Osteocyte (in vitro differentiated cells): Measurements from ENCODE around the gene OTX2. TPM values are rescaled to one million over a fixed set of nuclear protein-coding genes. Genes with fewer than 3 reads are reported as not detected.

Experiments
- DNase-seq: peaks from one replicate; pipeline ENCODE4 v3.0.0; 2021; ENCODE audit warnings: mixed read lengths; ENCODE audit not compliant: unreplicated experiment; ENCODE audit errors: extremely low spot score
- H3K27ac Mint-ChIP-seq: one replicate; pipeline ENCODE4 v1.8.0; 2021; ENCODE audit warnings: mild to moderate bottlenecking, mixed read lengths; ENCODE audit not compliant: unreplicated experiment
- H3K27me3 Mint-ChIP-seq: one replicate; pipeline ENCODE4 v1.8.0; 2021; ENCODE audit warnings: mixed read lengths; ENCODE audit not compliant: unreplicated experiment
- H3K36me3 Mint-ChIP-seq: one replicate; pipeline ENCODE4 v1.8.0; 2021; ENCODE audit warnings: mixed read lengths; ENCODE audit not compliant: unreplicated experiment
- H3K4me1 Mint-ChIP-seq: one replicate; pipeline ENCODE4 v1.8.0; 2021; ENCODE audit warnings: mixed read lengths; ENCODE audit not compliant: unreplicated experiment
- H3K4me3 Mint-ChIP-seq: one replicate; pipeline ENCODE4 v1.8.0; 2021; ENCODE audit warnings: mild to moderate bottlenecking, moderate library complexity, mixed read lengths; ENCODE audit not compliant: unreplicated experiment
- H3K9me3 Mint-ChIP-seq: one replicate; pipeline ENCODE4 v1.8.0; 2021; ENCODE audit warnings: mixed read lengths; ENCODE audit not compliant: unreplicated experiment
- total RNA-seq: library from RNA; stranded (reverse); gene quantifications from 2 replicates; pipeline ENCODE4 v1.2.1, GENCODE V29; 2021
- TF ChIP-seq, protein P1 (sequence below): fragments of 200-600 bp; sonication (generic); IDR thresholded peaks from 2 replicates; pipeline ENCODE4 v1.5.0; 2021; ENCODE audit warnings: antibody characterized with exemption, mild to moderate bottlenecking, moderate library complexity

Gene OTX2
- total RNA-seq, 1 donor from 2014 or later = not detected

DNA sequence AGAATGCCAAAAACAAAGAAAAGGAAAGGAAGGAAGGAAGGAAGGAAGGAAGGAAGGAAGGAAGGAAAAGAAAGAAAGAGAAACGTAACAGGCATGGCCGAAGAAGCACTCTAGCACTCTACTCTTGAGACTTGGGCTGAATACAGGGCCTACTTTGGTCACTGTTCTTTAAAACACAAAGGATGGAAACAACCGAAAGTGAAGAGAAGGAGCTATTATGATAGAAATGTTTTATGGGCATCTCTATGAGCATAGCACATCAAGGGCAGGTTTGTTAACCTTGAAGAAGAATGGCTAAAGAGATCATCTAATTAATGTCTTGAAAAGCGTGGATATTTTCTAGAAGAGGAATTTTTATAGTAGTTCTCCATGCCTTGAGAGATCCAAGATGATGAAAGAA is 15.9 kb upstream of the OTX2 start:
- TF ChIP-seq, protein P1, sequence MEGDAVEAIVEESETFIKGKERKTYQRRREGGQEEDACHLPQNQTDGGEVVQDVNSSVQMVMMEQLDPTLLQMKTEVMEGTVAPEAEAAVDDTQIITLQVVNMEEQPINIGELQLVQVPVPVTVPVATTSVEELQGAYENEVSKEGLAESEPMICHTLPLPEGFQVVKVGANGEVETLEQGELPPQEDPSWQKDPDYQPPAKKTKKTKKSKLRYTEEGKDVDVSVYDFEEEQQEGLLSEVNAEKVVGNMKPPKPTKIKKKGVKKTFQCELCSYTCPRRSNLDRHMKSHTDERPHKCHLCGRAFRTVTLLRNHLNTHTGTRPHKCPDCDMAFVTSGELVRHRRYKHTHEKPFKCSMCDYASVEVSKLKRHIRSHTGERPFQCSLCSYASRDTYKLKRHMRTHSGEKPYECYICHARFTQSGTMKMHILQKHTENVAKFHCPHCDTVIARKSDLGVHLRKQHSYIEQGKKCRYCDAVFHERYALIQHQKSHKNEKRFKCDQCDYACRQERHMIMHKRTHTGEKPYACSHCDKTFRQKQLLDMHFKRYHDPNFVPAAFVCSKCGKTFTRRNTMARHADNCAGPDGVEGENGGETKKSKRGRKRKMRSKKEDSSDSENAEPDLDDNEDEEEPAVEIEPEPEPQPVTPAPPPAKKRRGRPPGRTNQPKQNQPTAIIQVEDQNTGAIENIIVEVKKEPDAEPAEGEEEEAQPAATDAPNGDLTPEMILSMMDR = no peak
- peaks cover 19% of the 10 kb centered on the region for H3K27me3 Mint-ChIP-seq
- no peak for DNase-seq
- no peaks in the 10 kb centered on the region for H3K4me1 Mint-ChIP-seq
- H3K27ac Mint-ChIP-seq = no peak overlapping the region
- H3K9me3 Mint-ChIP-seq = no peaks in the 10 kb centered on the region
- H3K4me3 Mint-ChIP-seq = no peak overlapping the region
- no peaks in the 10 kb centered on the region for H3K36me3 Mint-ChIP-seq

DNA sequence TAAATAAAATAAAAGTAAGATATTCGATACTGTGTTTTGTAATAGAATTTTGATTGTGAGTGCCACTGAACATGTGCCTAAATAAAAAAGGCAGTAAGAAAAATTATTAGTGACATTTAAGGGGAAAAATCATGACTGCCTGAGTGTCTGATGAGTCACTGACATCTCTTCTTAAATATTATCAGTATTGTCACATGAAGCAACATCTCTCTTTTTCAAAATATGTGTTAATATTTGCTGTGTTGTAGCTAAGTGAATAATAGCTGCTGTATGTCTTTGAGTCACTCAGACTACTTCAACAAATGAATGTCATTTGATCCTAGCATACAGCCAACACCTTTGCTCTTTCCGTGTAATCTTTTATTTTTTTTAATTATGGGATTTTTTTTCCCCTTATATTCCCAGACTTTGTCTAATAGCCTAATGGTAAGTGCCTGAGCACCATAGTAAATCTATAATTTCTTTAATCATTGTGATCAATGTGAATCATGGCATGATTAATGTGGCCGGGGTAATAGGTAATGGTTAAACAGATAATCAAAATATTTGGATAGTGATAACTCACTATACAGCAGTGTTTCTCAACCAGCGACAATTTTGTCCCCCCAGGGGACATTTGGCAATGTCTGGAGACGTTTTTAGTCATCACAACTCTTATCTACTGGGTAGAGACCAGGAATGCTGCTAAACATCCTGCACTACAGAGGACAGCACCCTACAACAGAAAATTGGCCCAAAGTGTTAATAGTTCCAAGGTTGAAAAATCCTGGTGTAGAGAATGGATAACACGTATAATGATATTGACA is 11.7 kb upstream of the OTX2 start:
- Mint-ChIP-seq H3K36me3 (no peaks in the 10 kb centered on the region), H3K4me3 (no peak overlapping the region), H3K4me1 (no peaks in the 10 kb centered on the region), H3K27me3 (peaks cover 51% of the 10 kb centered on the region), H3K9me3 (no peaks in the 10 kb centered on the region), H3K27ac (no peak overlapping the region)
- TF ChIP-seq, protein P1 = no peak
- no peak for DNase-seq

DNA sequence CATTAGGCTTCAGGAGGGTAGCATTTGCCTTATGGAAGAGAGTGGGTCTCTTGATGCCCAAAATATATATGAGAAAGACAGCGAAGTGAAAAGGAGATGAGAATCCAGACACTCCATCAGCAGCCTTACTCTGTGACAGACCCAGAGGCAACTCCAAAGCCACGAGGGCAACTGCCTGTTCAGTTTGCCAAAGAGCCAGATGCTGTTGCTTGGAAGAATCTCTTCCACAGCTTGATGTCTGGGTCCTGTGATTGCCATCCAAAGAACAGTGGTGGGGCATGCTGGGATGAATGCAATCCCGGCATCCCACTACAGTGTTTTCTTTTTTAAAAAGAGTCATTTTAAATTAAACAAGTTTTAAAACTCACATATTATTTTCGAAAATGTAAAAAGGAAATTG is 10.9 kb upstream of the OTX2 start:
- Mint-ChIP-seq H3K27me3 (peaks cover 57% of the 10 kb centered on the region), H3K36me3 (no peaks in the 10 kb centered on the region), H3K4me3 (no peak overlapping the region), H3K4me1 (peaks cover 2% of the 10 kb centered on the region), H3K9me3 (no peaks in the 10 kb centered on the region), H3K27ac (no peak overlapping the region)
- TF ChIP-seq, protein P1 = no peak
- DNase-seq = no peak

DNA sequence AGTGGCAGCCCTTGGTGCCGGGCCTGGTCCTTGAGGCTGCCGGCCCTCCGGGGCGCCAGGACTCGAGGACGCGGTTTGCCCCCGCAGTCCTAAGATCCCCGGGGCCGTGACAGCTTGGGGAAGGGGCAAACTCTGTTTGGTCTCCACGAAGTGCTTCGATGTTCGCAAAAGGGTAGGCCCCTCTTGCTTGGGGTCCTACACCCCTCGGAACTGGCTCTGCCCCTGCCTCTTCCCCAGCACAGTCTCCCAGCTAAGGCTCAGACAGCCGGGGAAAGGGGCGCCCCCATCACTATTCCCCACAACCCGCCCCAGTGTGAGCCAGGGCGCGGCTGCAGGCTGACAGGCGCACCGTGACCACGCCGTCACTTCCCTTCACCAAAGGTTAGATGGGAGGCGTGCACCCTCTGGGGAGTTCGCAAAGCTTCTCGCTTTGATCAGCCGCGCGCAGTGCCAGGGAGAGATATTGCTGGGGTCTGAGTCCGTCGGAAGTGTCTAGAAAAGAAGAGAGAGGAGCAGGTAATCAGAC is 7.2 kb upstream of the OTX2 start:
- H3K4me3 Mint-ChIP-seq = no peak overlapping the region
- DNase-seq = no peak

More for the DNA sequence above, 7.2 kb upstream of the OTX2 start:
- Mint-ChIP-seq H3K9me3 (no peaks in the 10 kb centered on the region), H3K27ac (no peak overlapping the region), H3K4me1 (peaks cover 2% of the 10 kb centered on the region), H3K27me3 (peaks cover 78% of the 10 kb centered on the region), H3K36me3 (no peaks in the 10 kb centered on the region)
- TF ChIP-seq, protein P1 = no peak
